ENCODE measurements around the gene CNIH1.
"Not testable (repeated sequence)": the region's sequence is repeated elsewhere in the genome, so short reads cannot be mapped to it uniquely, and the experiment has no call there.

CNIH1 gene

DNA sequence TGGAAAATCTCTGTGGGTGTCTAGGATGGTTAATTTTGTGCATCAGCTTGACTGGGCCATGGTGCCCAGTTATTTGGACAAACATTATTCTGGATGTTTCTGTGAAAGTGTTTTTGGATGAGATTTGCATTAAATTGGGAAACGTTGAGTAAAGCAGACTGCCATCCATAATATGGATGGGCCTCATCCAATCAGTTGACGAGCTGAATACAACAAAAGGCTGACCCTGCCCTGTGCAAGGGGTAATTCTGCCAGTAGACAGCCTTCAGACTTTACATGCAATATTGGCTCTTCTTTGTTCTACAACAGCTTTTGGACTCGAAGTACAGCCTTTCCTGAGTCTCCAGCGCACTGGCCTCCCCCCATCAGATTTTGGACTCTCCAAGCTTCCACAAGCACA is 45.9 kb downstream of the CNIH1 start:
- Histone ChIP-seq H3K9ac (ENCODE audit: low read length) (no peak overlapping the region), H3K36me3 (ENCODE audit: insufficient read depth, low read length) (no peaks in the 10 kb centered on the region), H3K27ac (ENCODE audit: low read depth, low read length) (no peak overlapping the region), H3K4me3 (ENCODE audit: low read depth in 1 of 2, low read length in 2 of 2) (no peak overlapping the region), H3K9me3 (ENCODE audit: low read length) (no peaks in the 10 kb centered on the region), H3K4me1 (ENCODE audit: insufficient read depth, low read length) (peaks cover 6% of the 10 kb centered on the region), H3K27me3 (ENCODE audit: control insufficient read depth in 1 of 2, insufficient read depth in 2 of 2, low read length in 2 of 2) (no peaks in the 10 kb centered on the region)

DNA sequence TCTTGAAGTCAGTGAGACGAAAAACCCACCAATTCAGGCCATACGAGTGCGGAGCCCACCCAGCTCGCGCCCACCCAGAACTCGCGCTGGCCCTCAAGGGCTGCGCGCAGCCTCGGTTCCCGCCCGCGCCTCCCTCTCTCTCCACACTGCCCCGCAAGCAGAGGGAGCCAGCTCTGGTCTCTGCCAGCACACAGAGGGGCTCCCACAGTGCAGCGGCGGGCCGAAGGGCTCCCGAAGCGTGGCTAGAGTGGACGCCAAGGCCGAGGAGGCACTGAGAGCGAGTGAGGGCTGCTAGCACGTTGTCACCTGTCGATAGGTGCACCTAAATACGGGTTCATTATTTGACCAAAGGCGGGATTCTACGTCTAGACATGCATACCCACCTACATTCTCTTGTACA is 46.6 kb downstream of the CNIH1 start:
- Histone ChIP-seq H3K4me3 (ENCODE audit: low read depth in 1 of 2, low read length in 2 of 2) (no peak overlapping the region), H3K4me1 (ENCODE audit: insufficient read depth, low read length) (peaks cover 6% of the 10 kb centered on the region), H3K27ac (ENCODE audit: low read depth, low read length) (no peak overlapping the region), H3K9me3 (ENCODE audit: low read length) (no peaks in the 10 kb centered on the region), H3K9ac (ENCODE audit: low read length) (no peak overlapping the region), H3K27me3 (ENCODE audit: control insufficient read depth in 1 of 2, insufficient read depth in 2 of 2, low read length in 2 of 2) (no peaks in the 10 kb centered on the region), H3K36me3 (ENCODE audit: insufficient read depth, low read length) (no peaks in the 10 kb centered on the region)

DNA sequence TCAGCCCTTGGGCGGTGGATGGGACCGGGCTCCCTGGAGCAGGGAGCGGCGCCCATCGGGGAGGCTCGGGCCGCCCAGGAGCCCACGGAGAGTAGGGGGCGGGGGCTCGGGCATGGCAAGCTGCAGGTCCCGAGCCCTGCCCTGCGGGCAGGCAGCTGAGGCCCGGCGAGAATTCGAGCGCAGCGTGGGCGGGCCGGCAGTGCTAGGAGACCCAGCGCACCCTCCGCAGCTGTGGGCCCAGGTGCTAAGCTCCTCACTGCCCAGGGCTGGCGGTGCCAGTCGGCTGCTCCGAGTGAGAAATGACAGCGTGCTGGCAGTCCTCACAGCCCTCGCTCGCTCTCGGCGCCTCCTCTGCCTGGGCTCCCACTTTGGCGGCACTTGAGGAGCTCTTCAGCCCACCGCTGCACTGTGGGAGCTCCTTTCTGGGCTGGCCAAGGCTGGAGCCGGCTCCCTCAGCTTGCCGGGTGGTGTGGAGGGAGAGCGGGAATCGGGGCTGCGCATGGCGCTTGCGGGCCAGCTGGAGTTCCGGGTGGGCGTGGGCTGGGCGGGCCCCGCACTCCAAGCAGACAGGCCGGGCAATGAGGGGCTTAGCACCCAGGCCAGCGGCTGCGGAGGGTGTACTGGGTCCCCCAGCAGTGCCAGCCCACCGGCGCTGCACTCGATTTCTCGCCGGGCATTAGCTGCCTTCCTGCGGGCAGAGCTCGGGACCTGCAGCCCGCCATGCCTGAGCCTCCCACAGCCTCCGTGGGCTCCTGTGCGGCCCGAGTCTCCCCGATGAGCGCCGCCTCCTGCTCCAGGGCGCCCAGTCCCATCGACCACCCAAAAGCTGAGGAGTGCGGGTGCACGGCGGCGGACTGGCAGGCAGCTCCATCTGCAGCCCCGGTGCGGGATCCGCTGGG is 47.9 kb downstream of the CNIH1 start:
- not testable (repeated sequence) for H3K9ac ChIP-seq (ENCODE audit: low read length); H3K36me3 ChIP-seq (ENCODE audit: insufficient read depth, low read length); H3K9me3 ChIP-seq (ENCODE audit: low read length); H3K27ac ChIP-seq (ENCODE audit: low read depth, low read length); H3K4me1 ChIP-seq (ENCODE audit: insufficient read depth, low read length); H3K27me3 ChIP-seq (ENCODE audit: control insufficient read depth in 1 of 2, insufficient read depth in 2 of 2, low read length in 2 of 2); H3K4me3 ChIP-seq (ENCODE audit: low read depth in 1 of 2, low read length in 2 of 2)

DNA sequence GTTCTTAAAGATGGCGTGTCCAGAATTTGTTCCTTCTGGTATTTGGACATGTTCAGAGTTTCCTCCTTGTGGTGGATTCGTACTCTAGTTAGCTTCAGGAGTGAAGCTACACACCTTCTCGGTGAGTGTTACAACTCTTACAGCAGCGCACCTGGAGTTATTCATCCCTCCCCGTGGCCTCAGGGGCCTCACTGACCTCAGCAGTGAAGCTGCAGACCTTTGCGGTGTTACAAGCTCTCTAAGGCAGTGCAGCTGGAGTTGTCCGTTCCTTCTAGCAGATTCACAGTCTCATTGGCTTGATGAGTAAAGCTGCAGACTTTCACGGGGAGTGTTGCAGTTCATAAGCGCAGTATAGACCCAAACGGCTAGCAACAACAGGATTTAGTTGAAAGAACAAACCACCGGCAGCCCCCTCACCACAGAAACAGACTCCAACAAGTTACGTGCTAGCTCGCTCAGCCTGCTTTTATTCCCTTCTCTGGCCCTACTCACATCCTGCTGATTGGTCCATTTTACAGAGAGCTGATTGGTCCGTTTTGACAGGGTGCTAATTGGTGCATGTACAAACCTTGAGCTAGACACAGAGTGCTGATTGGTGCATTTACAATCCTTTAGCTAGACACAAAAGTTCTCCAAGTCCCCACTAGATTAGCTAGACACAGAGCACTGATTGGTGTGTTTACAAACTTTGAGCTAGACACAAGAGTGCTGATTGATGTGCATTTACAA is 48.9 kb downstream of the CNIH1 start:
- no peak overlapping the region for H3K27ac ChIP-seq (ENCODE audit: low read depth, low read length)

DNA sequence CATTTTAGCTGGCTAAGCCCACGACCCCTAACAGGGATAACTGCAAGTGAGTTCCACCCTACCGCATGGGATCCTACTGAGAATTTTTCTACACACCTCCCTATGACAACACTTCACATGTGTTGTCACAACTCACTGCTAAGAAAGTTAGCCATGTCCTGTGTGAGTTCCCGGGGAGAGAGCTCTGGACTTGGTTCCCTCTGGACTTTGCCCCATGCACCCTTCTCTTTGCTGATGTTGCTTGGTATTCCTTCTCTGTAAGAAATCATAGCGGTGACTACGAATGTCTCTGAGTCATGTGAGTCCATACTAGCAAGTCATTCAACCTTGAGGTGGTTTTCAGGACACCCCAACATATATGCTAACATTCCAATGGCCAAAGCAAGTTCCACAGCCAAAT is 53.8 kb downstream of the CNIH1 start:
- Histone ChIP-seq H3K9ac (ENCODE audit: low read length) (no peak overlapping the region), H3K4me3 (ENCODE audit: low read depth in 1 of 2, low read length in 2 of 2) (no peak overlapping the region), H3K27me3 (ENCODE audit: control insufficient read depth in 1 of 2, insufficient read depth in 2 of 2, low read length in 2 of 2) (no peaks in the 10 kb centered on the region), H3K27ac (ENCODE audit: low read depth, low read length) (no peak overlapping the region), H3K4me1 (ENCODE audit: insufficient read depth, low read length) (no peaks in the 10 kb centered on the region), H3K9me3 (ENCODE audit: low read length) (no peaks in the 10 kb centered on the region), H3K36me3 (ENCODE audit: insufficient read depth, low read length) (no peaks in the 10 kb centered on the region)

More for the DNA sequence above, 48.9 kb downstream of the CNIH1 start:
- H3K4me3 ChIP-seq (ENCODE audit: low read depth in 1 of 2, low read length in 2 of 2) = no peak overlapping the region
- H3K4me1 ChIP-seq (ENCODE audit: insufficient read depth, low read length) = peaks cover 1% of the 10 kb centered on the region
- no peaks in the 10 kb centered on the region for H3K9me3 ChIP-seq (ENCODE audit: low read length)
- no peak overlapping the region for H3K9ac ChIP-seq (ENCODE audit: low read length)
- no peaks in the 10 kb centered on the region for H3K36me3 ChIP-seq (ENCODE audit: insufficient read depth, low read length)
- H3K27me3 ChIP-seq (ENCODE audit: control insufficient read depth in 1 of 2, insufficient read depth in 2 of 2, low read length in 2 of 2) = no peaks in the 10 kb centered on the region

DNA sequence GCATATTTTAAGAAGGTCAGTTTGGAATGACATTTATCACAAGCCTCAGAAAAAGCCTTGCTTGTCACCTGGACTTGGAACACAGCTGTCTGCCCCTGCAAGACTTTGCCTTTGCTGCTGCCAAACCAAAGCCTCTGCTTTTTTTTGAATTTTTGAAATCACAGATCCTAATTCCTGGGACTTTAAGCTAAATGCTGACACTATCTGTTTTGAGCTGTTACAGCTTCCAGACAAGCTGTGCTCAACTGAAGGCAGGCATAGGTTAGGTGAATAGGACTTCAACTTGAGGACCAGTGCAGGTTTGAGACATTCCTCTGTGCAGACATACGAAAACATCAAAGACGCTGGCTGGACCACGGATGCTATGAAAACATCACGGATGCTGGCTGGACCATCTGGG is 55.6 kb downstream of the CNIH1 start:
- H3K27me3 ChIP-seq (ENCODE audit: control insufficient read depth in 1 of 2, insufficient read depth in 2 of 2, low read length in 2 of 2) = no peaks in the 10 kb centered on the region

DNA sequence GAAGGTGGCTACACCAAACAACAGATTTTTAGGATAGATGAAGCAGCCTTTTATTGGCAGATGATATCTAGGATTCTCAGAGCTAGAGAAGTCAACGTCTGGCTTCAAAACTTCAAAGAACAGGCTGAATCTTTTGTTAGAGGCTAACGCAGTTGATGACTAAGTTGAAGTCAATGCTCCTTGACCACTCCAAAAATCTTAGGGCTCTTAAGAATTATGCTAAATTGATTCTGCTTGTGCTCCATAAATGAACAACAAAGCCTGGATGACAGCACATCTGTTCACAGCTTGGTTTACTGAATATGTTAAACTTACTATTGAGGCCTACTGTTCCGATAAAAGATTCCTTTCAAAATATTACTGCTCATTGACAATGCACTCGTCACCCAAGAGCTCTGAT is 57.3 kb downstream of the CNIH1 start:
- Histone ChIP-seq H3K36me3 (ENCODE audit: insufficient read depth, low read length) (no peaks in the 10 kb centered on the region), H3K4me3 (ENCODE audit: low read depth in 1 of 2, low read length in 2 of 2) (no peak overlapping the region), H3K4me1 (ENCODE audit: insufficient read depth, low read length) (no peaks in the 10 kb centered on the region), H3K9me3 (ENCODE audit: low read length) (no peaks in the 10 kb centered on the region), H3K9ac (ENCODE audit: low read length) (no peak overlapping the region), H3K27ac (ENCODE audit: low read depth, low read length) (no peak overlapping the region), H3K27me3 (ENCODE audit: control insufficient read depth in 1 of 2, insufficient read depth in 2 of 2, low read length in 2 of 2) (no peaks in the 10 kb centered on the region)

More for the DNA sequence above, 55.6 kb downstream of the CNIH1 start:
- Histone ChIP-seq H3K4me1 (ENCODE audit: insufficient read depth, low read length) (no peaks in the 10 kb centered on the region), H3K27ac (ENCODE audit: low read depth, low read length) (no peak overlapping the region), H3K4me3 (ENCODE audit: low read depth in 1 of 2, low read length in 2 of 2) (no peak overlapping the region), H3K36me3 (ENCODE audit: insufficient read depth, low read length) (no peaks in the 10 kb centered on the region), H3K9ac (ENCODE audit: low read length) (no peak overlapping the region), H3K9me3 (ENCODE audit: low read length) (no peaks in the 10 kb centered on the region)

DNA sequence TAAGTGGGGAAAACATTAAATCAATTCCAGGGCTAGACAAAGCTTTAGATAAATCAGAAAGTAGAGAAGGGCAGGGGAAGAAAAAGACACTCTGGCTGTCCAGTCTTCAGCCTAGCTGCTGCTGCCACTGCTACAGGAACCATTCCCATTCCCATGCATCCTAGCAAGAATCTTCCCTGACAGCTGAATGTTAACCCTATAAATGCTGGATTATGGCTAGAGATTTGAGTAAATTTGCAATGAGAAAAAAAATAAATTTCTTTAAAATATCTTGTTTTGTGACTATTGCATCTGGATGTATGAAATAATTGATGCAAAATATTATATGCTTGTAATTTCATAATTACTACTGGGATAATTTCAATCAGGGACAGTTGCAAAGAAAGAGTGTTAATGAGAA is 59.4 kb downstream of the CNIH1 start:
- H3K27ac ChIP-seq (ENCODE audit: low read depth, low read length) = no peak overlapping the region
- no peak overlapping the region for H3K9ac ChIP-seq (ENCODE audit: low read length)
- no peaks in the 10 kb centered on the region for H3K9me3 ChIP-seq (ENCODE audit: low read length)
- H3K27me3 ChIP-seq (ENCODE audit: control insufficient read depth in 1 of 2, insufficient read depth in 2 of 2, low read length in 2 of 2) = no peaks in the 10 kb centered on the region
- no peaks in the 10 kb centered on the region for H3K4me1 ChIP-seq (ENCODE audit: insufficient read depth, low read length)
- no peaks in the 10 kb centered on the region for H3K36me3 ChIP-seq (ENCODE audit: insufficient read depth, low read length)
- H3K4me3 ChIP-seq (ENCODE audit: low read depth in 1 of 2, low read length in 2 of 2) = no peak overlapping the region

DNA sequence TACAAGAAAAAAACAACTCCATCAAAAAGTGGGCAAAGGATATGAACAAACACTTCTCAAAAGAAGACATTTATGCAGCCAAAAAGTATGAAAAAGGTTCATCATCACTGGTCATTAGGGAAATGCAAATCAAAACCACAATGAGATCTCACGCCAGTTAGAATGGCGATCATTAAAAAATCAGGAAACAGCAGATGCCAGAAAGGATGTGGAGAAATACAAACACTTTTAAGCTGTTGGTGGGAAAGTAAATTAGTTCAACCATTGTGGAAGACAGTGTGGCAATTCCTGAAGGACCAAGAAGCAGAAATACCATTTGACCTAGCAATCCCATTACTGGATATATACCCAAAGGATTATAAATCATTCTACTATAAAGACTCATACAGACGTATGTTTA is 60.6 kb downstream of the CNIH1 start:
- not testable (repeated sequence) for H3K36me3 ChIP-seq (ENCODE audit: insufficient read depth, low read length); H3K4me1 ChIP-seq (ENCODE audit: insufficient read depth, low read length); H3K4me3 ChIP-seq (ENCODE audit: low read depth in 1 of 2, low read length in 2 of 2); H3K9ac ChIP-seq (ENCODE audit: low read length); H3K27me3 ChIP-seq (ENCODE audit: control insufficient read depth in 1 of 2, insufficient read depth in 2 of 2, low read length in 2 of 2); H3K27ac ChIP-seq (ENCODE audit: low read depth, low read length); H3K9me3 ChIP-seq (ENCODE audit: low read length)

DNA sequence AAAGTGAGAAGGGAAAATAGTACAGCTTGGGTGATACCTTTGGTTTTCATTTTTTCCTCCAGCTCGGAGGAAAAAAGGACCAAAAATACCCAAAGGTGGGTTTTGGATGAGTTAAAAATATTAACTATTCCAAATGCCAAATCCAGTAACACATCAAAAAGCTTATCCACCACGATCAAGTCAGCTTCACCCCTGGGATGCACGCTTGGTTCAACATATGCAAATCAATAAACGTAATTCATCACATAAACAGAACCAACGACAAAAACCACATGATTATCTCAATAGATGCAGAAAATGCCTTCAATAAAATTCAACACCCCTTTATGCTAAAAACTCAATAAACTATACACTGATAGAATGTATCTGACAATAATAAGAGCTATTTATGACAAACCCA is 62.3 kb downstream of the CNIH1 start:
- H3K9ac ChIP-seq (ENCODE audit: low read length); H3K9me3 ChIP-seq (ENCODE audit: low read length); H3K27me3 ChIP-seq (ENCODE audit: control insufficient read depth in 1 of 2, insufficient read depth in 2 of 2, low read length in 2 of 2); H3K27ac ChIP-seq (ENCODE audit: low read depth, low read length); H3K4me1 ChIP-seq (ENCODE audit: insufficient read depth, low read length); H3K4me3 ChIP-seq (ENCODE audit: low read depth in 1 of 2, low read length in 2 of 2); H3K36me3 ChIP-seq (ENCODE audit: insufficient read depth, low read length): not testable (repeated sequence)

DNA sequence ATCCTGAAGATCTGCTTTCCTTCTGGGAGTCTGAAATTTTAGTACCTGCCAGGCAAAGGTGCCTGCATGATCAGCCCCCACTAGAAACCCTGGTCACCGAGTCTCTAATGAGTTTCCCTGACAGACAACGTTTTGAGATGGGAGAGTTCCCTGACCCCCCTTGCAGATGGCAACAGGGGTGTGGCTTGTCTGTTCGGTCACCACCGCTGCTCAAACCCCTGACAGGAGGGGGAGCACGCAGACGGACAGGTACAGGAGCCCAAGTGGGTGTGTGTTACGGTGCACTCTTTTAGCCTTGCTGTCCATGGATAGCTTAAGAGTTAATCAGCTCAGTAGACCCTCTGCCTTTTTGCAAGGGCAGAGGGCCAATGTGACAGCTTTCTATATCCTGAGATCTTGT is 63.7 kb downstream of the CNIH1 start:
- H3K4me3 ChIP-seq (ENCODE audit: low read depth in 1 of 2, low read length in 2 of 2) = no peak overlapping the region
- H3K36me3 ChIP-seq (ENCODE audit: insufficient read depth, low read length) = no peaks in the 10 kb centered on the region
- H3K27me3 ChIP-seq (ENCODE audit: control insufficient read depth in 1 of 2, insufficient read depth in 2 of 2, low read length in 2 of 2) = no peaks in the 10 kb centered on the region
- no peaks in the 10 kb centered on the region for H3K4me1 ChIP-seq (ENCODE audit: insufficient read depth, low read length)
- H3K9me3 ChIP-seq (ENCODE audit: low read length) = no peaks in the 10 kb centered on the region
- H3K27ac ChIP-seq (ENCODE audit: low read depth, low read length) = no peak overlapping the region
- H3K9ac ChIP-seq (ENCODE audit: low read length) = no peak overlapping the region

Measured in muscle layer of colon (tissue), 2 donors.